Measurements from ENCODE around the gene DKC1. TPM values are rescaled to one million over a fixed set of nuclear protein-coding genes. Genes with fewer than 3 reads are reported as not detected.

DKC1 gene
- total RNA-seq (10 to 100 TPM; 25.2 to 29.8 TPM), polyA plus RNA-seq (10 to 100 TPM; 15.1 to 31.9 TPM)
- long read RNA-seq, donor 1, transcript DKC1-201 (15 exons, 2,577 nt): major isoform, 39 of 146 reads
- long read RNA-seq, donor 1, partial matches to known transcripts: 100 of 146 reads
- long read RNA-seq, donor 1, other reads (novel, unspliced or antisense): 6 of 146 reads
- long read RNA-seq, donor 2, transcript DKC1-201 (15 exons, 2,577 nt): major isoform, 8 of 25 reads
- long read RNA-seq, donor 2, partial matches to known transcripts: 14 of 25 reads
- long read RNA-seq, donor 2, other reads (novel, unspliced or antisense): 2 of 25 reads

DNA sequence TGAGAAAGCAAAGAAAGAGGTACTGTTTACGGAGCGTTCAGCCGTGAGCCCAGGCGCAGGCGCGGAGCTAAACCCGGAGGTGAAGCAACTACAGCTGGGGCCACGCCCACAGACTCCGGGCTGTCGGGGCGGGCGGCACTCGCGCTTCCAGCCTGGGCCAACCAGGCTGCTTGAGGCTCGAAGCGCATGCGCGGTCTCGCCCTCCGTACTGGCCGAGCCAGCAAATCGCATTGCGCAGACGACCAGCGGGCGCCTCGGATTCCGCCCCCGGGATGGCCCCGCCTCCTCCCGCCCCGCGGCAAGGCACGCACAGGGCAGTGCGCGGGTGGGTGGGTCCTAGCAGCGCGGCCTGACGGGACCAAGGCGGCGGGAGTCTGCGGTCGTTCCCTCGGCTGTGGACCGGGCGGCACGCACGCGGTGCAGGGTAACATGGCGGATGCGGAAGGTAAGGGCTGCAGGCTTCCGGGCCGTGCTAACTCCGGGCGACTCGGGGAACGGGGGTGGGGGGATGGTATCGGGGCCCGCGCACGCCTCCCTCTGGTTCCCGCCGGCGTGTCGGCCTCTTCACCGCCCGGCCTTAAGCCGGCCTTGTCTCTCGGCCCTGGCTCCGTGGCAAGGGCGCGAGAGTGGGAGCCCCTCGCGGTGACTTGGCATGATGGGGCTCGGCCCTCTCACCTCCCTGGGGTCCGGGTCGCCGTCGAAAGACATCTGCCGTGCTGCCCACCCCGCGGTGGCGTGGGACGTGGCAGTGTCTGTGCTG, at the start of gene DKC1:
Gene DKC1, plus strand, starts transcription at position 328 of the 760 bp plus-strand sequence. Its CDS starts 102 bp downstream, at position 430.
- Histone ChIP-seq H3K9me3 (ENCODE audit: control insufficient read depth, low read length) (no peaks in the 10 kb centered on the region), H3K4me3 (ENCODE audit: low read length in 2 of 2) (peak within 1 kb of the TSS; percentile 35 to 55), H3K4me1 (ENCODE audit: control insufficient read depth in 1 of 2, insufficient read depth in 2 of 2, low read length in 2 of 2) (no peaks in the 10 kb centered on the region), H3K27me3 (ENCODE audit: control insufficient read depth in 1 of 2, insufficient read depth in 2 of 2, low read length in 1 of 2) (no peaks in the 10 kb centered on the region), H3K36me3 (ENCODE audit: control insufficient read depth in 1 of 2, insufficient read depth in 2 of 2, low read length in 1 of 2) (no peaks in the 10 kb centered on the region), H3K27ac (ENCODE audit: low read depth in 1 of 2, low read length in 2 of 2) (peak within 1 kb of the TSS in 1 of 2 donors; percentile 14)
- DNase-seq (peak; percentile 98), ATAC-seq (ENCODE audit: low FRiP score) (peak; percentile 97)
- intact Hi-C loops (cut with DNase I): no loop called here
- WGBS, 2 donors: 1 to 38% methylated on average over 71 to 84 of the region's 84 CpGs

DNA sequence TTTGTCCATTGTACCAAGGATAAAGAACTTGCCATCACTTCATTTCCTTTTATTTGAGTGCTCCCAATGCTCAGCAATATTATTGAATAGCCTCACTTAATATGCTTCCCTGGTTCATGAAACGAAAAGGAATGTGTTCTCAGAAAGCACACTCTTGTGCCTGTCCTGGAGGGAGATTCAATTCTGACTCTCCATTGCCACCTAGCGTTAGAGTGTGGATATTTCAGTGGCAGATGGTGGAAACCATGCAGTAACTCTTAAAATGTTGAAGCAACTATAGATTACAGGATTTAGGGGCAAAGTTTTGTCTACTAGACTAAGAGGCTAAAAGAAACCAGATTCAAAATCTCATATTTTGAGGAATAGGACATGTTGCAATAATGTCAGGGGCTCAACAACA, 47.7 kb upstream of the DKC1 start:
- Histone ChIP-seq H3K27ac (ENCODE audit: low read depth in 1 of 2, low read length in 2 of 2) (no peak overlapping the region), H3K4me1 (ENCODE audit: control insufficient read depth in 1 of 2, insufficient read depth in 2 of 2, low read length in 2 of 2) (no peaks in the 10 kb centered on the region), H3K27me3 (ENCODE audit: control insufficient read depth in 1 of 2, insufficient read depth in 2 of 2, low read length in 1 of 2) (no peaks in the 10 kb centered on the region), H3K4me3 (ENCODE audit: low read length in 2 of 2) (no peak overlapping the region), H3K9me3 (ENCODE audit: control insufficient read depth, low read length) (no peaks in the 10 kb centered on the region), H3K36me3 (ENCODE audit: control insufficient read depth in 1 of 2, insufficient read depth in 2 of 2, low read length in 1 of 2) (peaks cover 0 to 4% of the 10 kb centered on the region in 2 donors)
- DNase-seq (no peak), ATAC-seq (ENCODE audit: low FRiP score) (peak; percentile 68)
- WGBS, 2 donors: 2% methylated on average over 2 of the region's 2 CpGs
- intact Hi-C loops (cut with DNase I): loop anchor here (5.0 kb wide), 2 partner anchors 32 to 37 kb away; partner anchors contain the start of gene GAB3 (in 1 of the 2)

DNA sequence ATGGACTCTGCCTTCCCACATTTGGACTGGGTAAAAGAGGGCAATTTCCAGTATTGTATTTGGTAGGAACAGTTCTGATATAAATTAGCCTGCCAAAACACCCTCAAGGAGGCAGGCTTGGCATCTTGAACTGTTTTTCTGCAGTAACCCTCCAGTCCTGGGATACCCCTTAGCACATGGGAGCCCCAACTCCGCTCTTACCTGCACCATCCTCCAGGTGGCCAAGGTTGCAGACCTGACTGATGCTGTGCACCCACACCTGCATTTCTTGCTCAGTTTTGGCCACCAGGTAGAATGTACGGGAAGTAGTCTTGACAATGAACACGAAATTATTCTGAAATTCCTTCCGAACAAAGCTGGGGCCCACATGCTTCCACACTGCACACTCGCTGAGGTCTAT, 46.8 kb upstream of the DKC1 start:
- H3K4me1 ChIP-seq (ENCODE audit: control insufficient read depth in 1 of 2, insufficient read depth in 2 of 2, low read length in 2 of 2): no peaks in the 10 kb centered on the region
- DNase-seq (no peak), ATAC-seq (ENCODE audit: low FRiP score) (no peak)
- H3K27ac ChIP-seq (ENCODE audit: low read depth in 1 of 2, low read length in 2 of 2): no peak overlapping the region
- no peaks in the 10 kb centered on the region for H3K27me3 ChIP-seq (ENCODE audit: control insufficient read depth in 1 of 2, insufficient read depth in 2 of 2, low read length in 1 of 2)
- no peaks in the 10 kb centered on the region for H3K9me3 ChIP-seq (ENCODE audit: control insufficient read depth, low read length)
- no peak overlapping the region for H3K4me3 ChIP-seq (ENCODE audit: low read length in 2 of 2)
- peaks cover 0 to 4% of the 10 kb centered on the region in 2 donors for H3K36me3 ChIP-seq (ENCODE audit: control insufficient read depth in 1 of 2, insufficient read depth in 2 of 2, low read length in 1 of 2)
- intact Hi-C loops (cut with DNase I): loop anchor here in 1 of 2 donors (5.0 kb wide), 1 partner anchor 36 kb away; the partner anchor contains the start of gene GAB3
- WGBS, 2 donors: 77 to 94% methylated on average over 5 of the region's 5 CpGs

DNA sequence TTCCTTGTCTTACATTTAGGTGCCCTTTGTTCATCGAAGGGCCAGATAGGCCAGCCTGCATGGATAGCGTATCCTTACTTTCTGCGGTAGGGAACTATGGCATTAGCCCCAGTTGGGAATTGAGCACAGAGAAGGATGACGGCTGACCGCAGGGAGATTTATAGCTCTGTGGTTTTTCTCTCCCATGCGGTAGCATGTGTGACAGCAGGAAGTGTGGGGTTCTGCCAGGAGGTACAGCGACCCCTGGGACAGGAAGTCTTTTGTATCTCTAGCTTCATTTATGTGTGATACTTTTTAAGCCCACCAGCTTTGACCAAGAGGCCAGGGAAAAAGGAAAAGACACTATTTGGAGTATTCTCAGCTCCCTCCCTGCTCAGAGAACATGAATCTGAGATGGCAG, 44.8 kb upstream of the DKC1 start:
- no peaks in the 10 kb centered on the region for H3K9me3 ChIP-seq (ENCODE audit: control insufficient read depth, low read length)
- H3K36me3 ChIP-seq (ENCODE audit: control insufficient read depth in 1 of 2, insufficient read depth in 2 of 2, low read length in 1 of 2): peaks cover 0 to 2% of the 10 kb centered on the region in 2 donors
- ATAC-seq (ENCODE audit: low FRiP score): no peak
- no peaks in the 10 kb centered on the region for H3K4me1 ChIP-seq (ENCODE audit: control insufficient read depth in 1 of 2, insufficient read depth in 2 of 2, low read length in 2 of 2)
- DNase-seq: no peak
- intact Hi-C loops (cut with DNase I): loop anchor here in 1 of 2 donors (5.0 kb wide), 1 partner anchor 34 kb away; the partner anchor contains the start of gene GAB3
- H3K27me3 ChIP-seq (ENCODE audit: control insufficient read depth in 1 of 2, insufficient read depth in 2 of 2, low read length in 1 of 2): no peaks in the 10 kb centered on the region
- H3K27ac ChIP-seq (ENCODE audit: low read depth in 1 of 2, low read length in 2 of 2): no peak overlapping the region
- no peak overlapping the region for H3K4me3 ChIP-seq (ENCODE audit: low read length in 2 of 2)
- WGBS, 2 donors: 69 to 72% methylated on average over 7 of the region's 7 CpGs

DNA sequence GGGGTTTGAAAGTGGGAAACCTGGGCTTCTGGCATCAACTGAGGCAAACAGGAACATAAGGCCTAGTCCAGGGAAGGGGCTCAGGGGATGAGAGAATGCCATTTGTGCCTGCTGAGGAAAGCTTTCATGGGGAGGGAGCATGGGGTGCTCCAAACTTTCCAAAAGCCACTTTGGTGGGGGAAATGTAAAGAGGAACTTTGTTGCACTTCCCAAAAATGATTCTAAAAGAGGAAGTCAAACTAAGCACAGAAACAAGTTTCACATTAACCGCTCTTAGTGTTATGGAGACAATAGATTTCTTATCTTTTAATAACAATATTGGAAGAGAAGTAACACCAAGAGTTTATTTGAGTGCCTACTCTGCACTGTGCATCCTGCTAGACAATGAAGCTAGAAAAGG, 44.0 kb upstream of the DKC1 start:
- Histone ChIP-seq H3K36me3 (ENCODE audit: control insufficient read depth in 1 of 2, insufficient read depth in 2 of 2, low read length in 1 of 2) (no peaks in the 10 kb centered on the region), H3K27ac (ENCODE audit: low read depth in 1 of 2, low read length in 2 of 2) (no peak overlapping the region), H3K4me3 (ENCODE audit: low read length in 2 of 2) (no peak overlapping the region), H3K9me3 (ENCODE audit: control insufficient read depth, low read length) (no peaks in the 10 kb centered on the region), H3K27me3 (ENCODE audit: control insufficient read depth in 1 of 2, insufficient read depth in 2 of 2, low read length in 1 of 2) (no peaks in the 10 kb centered on the region), H3K4me1 (ENCODE audit: control insufficient read depth in 1 of 2, insufficient read depth in 2 of 2, low read length in 2 of 2) (no peaks in the 10 kb centered on the region)
- DNase-seq (no peak), ATAC-seq (ENCODE audit: low FRiP score) (no peak)
- intact Hi-C loops (cut with DNase I): loop anchor here in 1 of 2 donors (5.0 kb wide), 1 partner anchor 34 kb away; the partner anchor contains the start of gene GAB3
- 83 to 96% methylated on average over 1 of the region's 1 CpG for WGBS, 2 donors

DNA sequence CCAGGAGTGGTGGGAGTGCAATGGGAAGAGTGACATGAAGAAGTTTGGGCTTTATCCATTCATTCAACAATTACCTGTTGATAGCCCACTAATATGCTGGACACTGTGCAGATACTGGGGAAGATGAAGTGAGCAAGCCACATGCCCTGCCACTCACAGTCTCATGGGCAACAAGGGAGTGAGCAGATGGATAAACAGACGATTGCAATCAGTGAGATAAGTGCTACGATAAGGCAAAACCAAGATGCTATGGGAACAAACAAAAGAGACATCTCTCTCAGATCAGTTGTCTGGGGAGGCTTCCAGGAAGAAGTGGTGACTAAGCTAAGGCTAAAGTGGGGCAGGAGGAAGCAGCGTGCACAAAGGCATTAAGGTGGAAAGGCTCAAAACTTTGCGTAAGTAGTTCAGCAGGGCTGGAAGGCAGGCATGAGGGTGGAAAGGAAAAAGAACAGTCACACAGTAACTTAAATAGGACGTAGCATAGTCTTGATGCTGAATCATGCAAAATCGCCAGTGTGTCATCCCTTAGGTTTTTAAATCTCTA, 43.5 kb upstream of the DKC1 start:
- DNase-seq: no peak
- intact Hi-C loops (cut with DNase I): loop anchor here in 1 of 2 donors (5.0 kb wide), 1 partner anchor 33 kb away; the partner anchor contains the start of gene GAB3
- no peaks in the 10 kb centered on the region for H3K4me1 ChIP-seq (ENCODE audit: control insufficient read depth in 1 of 2, insufficient read depth in 2 of 2, low read length in 2 of 2)
- no peaks in the 10 kb centered on the region for H3K9me3 ChIP-seq (ENCODE audit: control insufficient read depth, low read length)
- no peak overlapping the region for H3K27ac ChIP-seq (ENCODE audit: low read depth in 1 of 2, low read length in 2 of 2)
- no peaks in the 10 kb centered on the region for H3K27me3 ChIP-seq (ENCODE audit: control insufficient read depth in 1 of 2, insufficient read depth in 2 of 2, low read length in 1 of 2)
- no peak overlapping the region for H3K4me3 ChIP-seq (ENCODE audit: low read length in 2 of 2)
- no peak for ATAC-seq (ENCODE audit: low FRiP score)
- no peaks in the 10 kb centered on the region for H3K36me3 ChIP-seq (ENCODE audit: control insufficient read depth in 1 of 2, insufficient read depth in 2 of 2, low read length in 1 of 2)
- 71 to 87% methylated on average over 6 of the region's 6 CpGs for WGBS, 2 donors

DNA sequence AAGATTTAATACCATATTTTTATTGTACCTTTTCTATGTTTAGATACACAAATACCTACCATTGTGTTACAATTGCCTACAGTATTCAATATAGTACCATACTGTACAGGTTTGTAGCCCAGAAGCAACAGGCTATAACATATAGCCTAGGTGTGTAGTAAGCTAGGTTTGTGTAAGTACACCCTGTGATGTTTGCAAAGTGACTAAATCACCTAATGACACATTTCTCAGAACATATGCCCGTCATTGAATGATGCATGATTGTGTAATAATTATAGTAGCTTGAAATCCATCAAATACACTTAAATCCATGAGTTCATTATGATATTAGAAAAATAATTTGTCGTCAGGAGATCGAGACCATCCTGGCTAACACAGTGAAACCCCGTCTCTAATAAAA, 42.6 kb upstream of the DKC1 start:
- intact Hi-C loops (cut with DNase I): no loop called here
- H3K9me3 ChIP-seq (ENCODE audit: control insufficient read depth, low read length): no peaks in the 10 kb centered on the region
- DNase-seq (no peak), ATAC-seq (ENCODE audit: low FRiP score) (no peak)
- no peaks in the 10 kb centered on the region for H3K4me1 ChIP-seq (ENCODE audit: control insufficient read depth in 1 of 2, insufficient read depth in 2 of 2, low read length in 2 of 2)
- no peaks in the 10 kb centered on the region for H3K27me3 ChIP-seq (ENCODE audit: control insufficient read depth in 1 of 2, insufficient read depth in 2 of 2, low read length in 1 of 2)
- WGBS, 2 donors: 73 to 75% methylated on average over 4 of the region's 4 CpGs
- no peaks in the 10 kb centered on the region for H3K36me3 ChIP-seq (ENCODE audit: control insufficient read depth in 1 of 2, insufficient read depth in 2 of 2, low read length in 1 of 2)
- no peak overlapping the region for H3K27ac ChIP-seq (ENCODE audit: low read depth in 1 of 2, low read length in 2 of 2)
- H3K4me3 ChIP-seq (ENCODE audit: low read length in 2 of 2): no peak overlapping the region

DNA sequence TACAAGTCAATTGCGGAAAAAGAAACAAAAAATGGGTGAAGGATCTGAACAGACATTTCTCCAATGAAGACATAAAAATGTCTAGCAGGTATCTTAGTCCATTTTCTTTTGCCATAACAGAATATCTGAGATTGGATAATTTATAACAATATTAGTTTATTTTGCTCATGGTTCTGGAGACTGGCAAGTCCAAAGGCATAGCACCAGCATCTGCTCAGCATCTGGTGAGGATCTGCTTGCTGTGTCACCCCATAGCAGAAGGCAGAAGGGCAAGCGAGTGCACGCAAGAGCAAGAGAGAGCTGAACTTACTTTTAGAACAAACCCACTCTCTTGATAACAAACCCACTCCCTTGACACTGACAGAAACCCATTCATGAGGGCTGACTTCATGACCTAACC, 41.5 kb upstream of the DKC1 start:
- H3K9me3 ChIP-seq (ENCODE audit: control insufficient read depth, low read length): no peaks in the 10 kb centered on the region
- no peak for ATAC-seq (ENCODE audit: low FRiP score)
- H3K4me3 ChIP-seq (ENCODE audit: low read length in 2 of 2): no peak overlapping the region
- no peaks in the 10 kb centered on the region for H3K36me3 ChIP-seq (ENCODE audit: control insufficient read depth in 1 of 2, insufficient read depth in 2 of 2, low read length in 1 of 2)
- no peak overlapping the region for H3K27ac ChIP-seq (ENCODE audit: low read depth in 1 of 2, low read length in 2 of 2)
- no peak for DNase-seq
- intact Hi-C loops (cut with DNase I): no loop called here
- 86 to 99% methylated on average over 3 of the region's 3 CpGs for WGBS, 2 donors
- H3K27me3 ChIP-seq (ENCODE audit: control insufficient read depth in 1 of 2, insufficient read depth in 2 of 2, low read length in 1 of 2): no peaks in the 10 kb centered on the region
- H3K4me1 ChIP-seq (ENCODE audit: control insufficient read depth in 1 of 2, insufficient read depth in 2 of 2, low read length in 2 of 2): no peaks in the 10 kb centered on the region
